ENCODE measurements around the gene SPATA31D1. TPM values are rescaled to one million over a fixed set of nuclear protein-coding genes. Genes with fewer than 3 reads are reported as not detected.

SPATA31D1 gene
- total and polyA plus RNA-seq, 2 donors (not counting 1 experiment from before 2014, with no cell fraction given) = not detected

GRCh38 chr9:82024908-82025307 lies 36.3 kb downstream of the SPATA31D1 start:
- H3K4me3 Mint-ChIP-seq = no peak overlapping the region

More at GRCh38 chr9:82024908-82025307, 36.3 kb downstream of the SPATA31D1 start:
- no peaks in the 10 kb centered on the region for H3K79me2 ChIP-seq (ENCODE audit: control insufficient read depth, insufficient read depth, low read length)
- CTCF ChIA-PET = no interaction called here
- Mint-ChIP-seq H3K4me1 (no peaks in the 10 kb centered on the region), H3K27me3 (peaks cover 2% of the 10 kb centered on the region), H3K9me3 (ENCODE audit: insufficient read depth) (peaks cover 2% of the 10 kb centered on the region), H3K27ac (no peak overlapping the region)
- ATAC-seq (ENCODE audit: low read depth) (no peak), DNase-seq (no peak)
- POLR2A ChIA-PET = no interaction called here
- WGBS (ENCODE audit: insufficient coverage) = 100% methylated on average over 1 of the region's 1 CpG
- no peaks in the 10 kb centered on the region for H3K4me1 ChIP-seq (ENCODE audit: control insufficient read depth in 2 of 2, insufficient read depth in 2 of 2, low read length in 2 of 2)
- no peaks in the 10 kb centered on the region for H3K27me3 ChIP-seq (replicated peaks in 1 of 4; ENCODE audit: control extremely low read depth in 1 of 4, control insufficient read depth in 3 of 4, insufficient read depth in 4 of 4, low read length in 3 of 4)
- no peak overlapping the region for H3K4me3 ChIP-seq (ENCODE audit: control extremely low read depth in 1 of 5, extremely low read depth in 1 of 5, insufficient read depth in 1 of 5, low read depth in 2 of 5, low read length in 4 of 5)
- no peak overlapping the region for H3K9ac ChIP-seq (ENCODE audit: low read length)
- H3K9me3 ChIP-seq (ENCODE audit: control extremely low read depth in 1 of 3, control insufficient read depth in 2 of 3, insufficient read depth in 1 of 3, low read length in 2 of 3) = no peaks in the 10 kb centered on the region
- no peaks in the 10 kb centered on the region for H3K36me3 ChIP-seq (replicated peaks in 1 of 2; ENCODE audit: control extremely low read depth in 1 of 2, control insufficient read depth in 1 of 2, extremely low read depth in 1 of 2, insufficient read depth in 2 of 2, low read length in 1 of 2)
- H4K20me1 ChIP-seq (ENCODE audit: control insufficient read depth, insufficient read depth, low read length, poor library complexity, severe bottlenecking) = no peaks in the 10 kb centered on the region
- no peak overlapping the region for H3K4me2 ChIP-seq (replicated peaks; ENCODE audit: low read depth, low read length, poor library complexity, severe bottlenecking)
- H2AFZ ChIP-seq (ENCODE audit: insufficient read depth, low read depth, low read length, poor library complexity, severe bottlenecking) = no peak overlapping the region
- no peak for TF ChIP-seq EZH2 (IDR thresholded peaks at IDR 0.05; ENCODE audit: borderline replicate concordance, insufficient read depth, low read depth, low read length, poor library complexity, severe bottlenecking)
- TF ChIP-seq CTCF (IDR thresholded peaks at IDR 0.05) = no peak
- H3K27ac ChIP-seq (ENCODE audit: low read length in 2 of 2) = no peak overlapping the region
- intact Hi-C loops (cut with micrococcal nuclease) = no loop called here

Measured in B cell (primary cell).